ENCODE data around the gene SLC38A5. TPM values are rescaled to one million over a fixed set of nuclear protein-coding genes. Genes with fewer than 3 reads are reported as not detected.

SLC38A5 gene
- total and polyA plus RNA-seq, 9 donors = 4.2 to 12.2 (median 8.3) TPM

Other genes starting within 250 kb of the SLC38A5 start
- not detected for gene SSX1, start 214.9 kb downstream of the SLC38A5 start, total RNA-seq
- gene SSX1, start 214.9 kb downstream of the SLC38A5 start, polyA plus RNA-seq (ENCODE audit: insufficient read depth in 1 of 8, insufficient read length in 8 of 8, low replicate concordance in 1 of 8) = under 1 TPM in 1 of 8 donors, not detected in 7; 0.10 TPM
- gene SSX3, start 113.6 kb downstream of the SLC38A5 start, total RNA-seq = not detected
- gene SSX3, start 113.6 kb downstream of the SLC38A5 start, polyA plus RNA-seq (ENCODE audit: insufficient read depth in 1 of 8, insufficient read length in 8 of 8, low replicate concordance in 1 of 8) = not detected
- not detected for gene SSX4, start 86.7 kb downstream of the SLC38A5 start, total RNA-seq
- not detected for gene SSX4, start 86.7 kb downstream of the SLC38A5 start, polyA plus RNA-seq (ENCODE audit: insufficient read depth in 1 of 8, insufficient read length in 8 of 8, low replicate concordance in 1 of 8)
- not detected for gene SSX4B, start 58.3 kb downstream of the SLC38A5 start, total RNA-seq
- gene SSX4B, start 58.3 kb downstream of the SLC38A5 start, polyA plus RNA-seq (ENCODE audit: insufficient read depth in 1 of 8, insufficient read length in 8 of 8, low replicate concordance in 1 of 8) = not detected
- 28.2 TPM for gene FTSJ1, start 5.9 kb upstream of the SLC38A5 start, total RNA-seq
- 10 to 100 TPM; 24.0 to 34.3 (median 26.0) TPM for gene FTSJ1, start 5.9 kb upstream of the SLC38A5 start, polyA plus RNA-seq (ENCODE audit: insufficient read depth in 1 of 8, insufficient read length in 8 of 8, low replicate concordance in 1 of 8)
- 2.6 TPM for gene PORCN, start 38.7 kb upstream of the SLC38A5 start, total RNA-seq
- gene PORCN, start 38.7 kb upstream of the SLC38A5 start, polyA plus RNA-seq (ENCODE audit: insufficient read depth in 1 of 8, insufficient read length in 8 of 8, low replicate concordance in 1 of 8) = 1 to 10 TPM; 3.3 to 4.7 (median 3.7) TPM
- 23.3 TPM for gene EBP, start 51.5 kb upstream of the SLC38A5 start, total RNA-seq
- gene EBP, start 51.5 kb upstream of the SLC38A5 start, polyA plus RNA-seq (ENCODE audit: insufficient read depth in 1 of 8, insufficient read length in 8 of 8, low replicate concordance in 1 of 8) = 10 to 100 TPM; 16.6 to 25.0 (median 19.6) TPM
- 3.9 TPM for gene TBC1D25, start 69.5 kb upstream of the SLC38A5 start, total RNA-seq
- 10 to 100 TPM in 2 of 8 donors, 1 to 10 TPM in 6; 6.9 to 10.8 (median 9.1) TPM for gene TBC1D25, start 69.5 kb upstream of the SLC38A5 start, polyA plus RNA-seq (ENCODE audit: insufficient read depth in 1 of 8, insufficient read length in 8 of 8, low replicate concordance in 1 of 8)
- gene RBM3, start 104.2 kb upstream of the SLC38A5 start, total RNA-seq = 232 TPM
- gene RBM3, start 104.2 kb upstream of the SLC38A5 start, polyA plus RNA-seq (ENCODE audit: insufficient read depth in 1 of 8, insufficient read length in 8 of 8, low replicate concordance in 1 of 8) = 100 to 1,000 TPM; 338 to 414 (median 371) TPM
- 99.1 TPM for gene WDR13, start 127.2 kb upstream of the SLC38A5 start, total RNA-seq
- gene WDR13, start 127.2 kb upstream of the SLC38A5 start, polyA plus RNA-seq (ENCODE audit: insufficient read depth in 1 of 8, insufficient read length in 8 of 8, low replicate concordance in 1 of 8) = 100 to 1,000 TPM in 4 of 8 donors, 10 to 100 TPM in 4; 85.8 to 128 (median 101) TPM
- gene WAS, start 213.5 kb upstream of the SLC38A5 start, total RNA-seq = 2.1 TPM
- 1 to 10 TPM; 3.3 to 5.9 (median 4.1) TPM for gene WAS, start 213.5 kb upstream of the SLC38A5 start, polyA plus RNA-seq (ENCODE audit: insufficient read depth in 1 of 8, insufficient read length in 8 of 8, low replicate concordance in 1 of 8)
- gene SUV39H1, start 226.5 kb upstream of the SLC38A5 start, total RNA-seq = 3.1 TPM
- 1 to 10 TPM; 4.0 to 5.6 (median 4.7) TPM for gene SUV39H1, start 226.5 kb upstream of the SLC38A5 start, polyA plus RNA-seq (ENCODE audit: insufficient read depth in 1 of 8, insufficient read length in 8 of 8, low replicate concordance in 1 of 8)

All from muscle of leg (tissue), 9 donors.